Trophoblast cell (in vitro differentiated cells and primary cell): ENCODE data around the gene VSTM4.

Experiments
- DNase-seq, 2 donors: peaks; one replicate each; pipeline ENCODE4 v3.0.0-alpha.2; 2016
- H2AFZ ChIP-seq: 2 replicates; pipeline ENCODE4 v1.6.1; 2013; ENCODE audit warnings: low read length, moderate library complexity, mild to moderate bottlenecking; ENCODE audit not compliant: insufficient read depth, poor library complexity
- H2AK5ac ChIP-seq: 2 replicates; pipeline ENCODE4 v1.6.1; 2013; ENCODE audit warnings: mild to moderate bottlenecking, low read length
- H2BK120ac ChIP-seq: 2 replicates; pipeline ENCODE4 v1.6.1; 2013; ENCODE audit warnings: low read length, mild to moderate bottlenecking, moderate library complexity; ENCODE audit not compliant: insufficient read depth, poor library complexity
- H2BK12ac ChIP-seq: 2 replicates; pipeline ENCODE4 v1.6.1; 2013; ENCODE audit warnings: mild to moderate bottlenecking, low read length, moderate library complexity
- H2BK5ac ChIP-seq: 2 replicates; pipeline ENCODE4 v1.6.1; 2013; ENCODE audit warnings: low read length, low read depth, moderate library complexity, mild to moderate bottlenecking; ENCODE audit not compliant: poor library complexity
- H3K14ac ChIP-seq: 2 replicates; pipeline ENCODE4 v1.6.1; 2013; ENCODE audit warnings: mild to moderate bottlenecking, low read length
- H3K18ac ChIP-seq: 2 replicates; pipeline ENCODE4 v1.6.1; 2013; ENCODE audit warnings: mild to moderate bottlenecking, low read length
- H3K23ac ChIP-seq: 2 replicates; pipeline ENCODE4 v1.6.1; 2013; ENCODE audit warnings: low read length
- H3K27ac ChIP-seq: 2 replicates; pipeline ENCODE4 v1.5.1; 2013; ENCODE audit warnings: low read depth, mild to moderate bottlenecking, inconsistent platforms, low read length, moderate library complexity
- H3K27me3 ChIP-seq: 2 replicates; pipeline ENCODE4 v1.6.1; 2013; ENCODE audit warnings: inconsistent platforms, mild to moderate bottlenecking, low read length, moderate library complexity; ENCODE audit not compliant: insufficient read depth
- H3K36me3 ChIP-seq, 2 experiments: 1 replicate in 1 of 2; 2 replicates in 1 of 2; pipeline ENCODE4 v1.6.1; 2013; ENCODE audit warnings: low read length in 2 of 2, mild to moderate bottlenecking in 2 of 2, moderate library complexity in 1 of 2; ENCODE audit not compliant: insufficient read depth in 2 of 2, control insufficient read depth in 1 of 2
- H3K4ac ChIP-seq: 2 replicates; pipeline ENCODE4 v1.6.1; 2013; ENCODE audit warnings: low read depth, mild to moderate bottlenecking, low read length, moderate library complexity
- H3K4me1 ChIP-seq, 2 experiments: 1 replicate in 1 of 2; 2 replicates in 1 of 2; pipeline ENCODE4 v1.6.1; 2013; ENCODE audit warnings: low read length in 2 of 2, mild to moderate bottlenecking in 2 of 2, moderate library complexity in 1 of 2; ENCODE audit not compliant: insufficient read depth in 2 of 2, control insufficient read depth in 1 of 2
- H3K4me2 ChIP-seq: 2 replicates; pipeline ENCODE4 v1.6.1; 2013; ENCODE audit warnings: inconsistent platforms, mild to moderate bottlenecking, low read length, moderate library complexity
- H3K4me3 ChIP-seq: 2 replicates; pipeline ENCODE4 v1.5.1; 2013; ENCODE audit warnings: mild to moderate bottlenecking, low read depth, low read length, inconsistent platforms
- H3K79me1 ChIP-seq: one replicate; pipeline ENCODE4 v1.6.1; 2013; ENCODE audit warnings: low read length
- H3K79me2 ChIP-seq: 2 replicates; pipeline ENCODE4 v1.6.1; 2013; ENCODE audit warnings: low read length, mild to moderate bottlenecking; ENCODE audit not compliant: control insufficient read depth, insufficient read depth, poor library complexity
- H3K9ac ChIP-seq: 2 replicates; pipeline ENCODE4 v1.6.1; 2013; ENCODE audit warnings: mild to moderate bottlenecking, low read length
- H3K9me3 ChIP-seq: 2 replicates; pipeline ENCODE4 v1.6.1; 2013; ENCODE audit warnings: low read depth, mild to moderate bottlenecking, control low read depth, inconsistent platforms, low read length; ENCODE audit not compliant: insufficient read depth
- H4K12ac ChIP-seq: 2 replicates; pipeline ENCODE4 v1.6.1; 2013; ENCODE audit warnings: low read depth, mild to moderate bottlenecking, low read length, moderate library complexity
- H4K8ac ChIP-seq: 2 replicates; pipeline ENCODE4 v1.6.1; 2013; ENCODE audit warnings: low read depth, mild to moderate bottlenecking, low read length, moderate library complexity
- H4K91ac ChIP-seq: one replicate; pipeline ENCODE4 v1.6.1; 2013; ENCODE audit warnings: low read depth, mild to moderate bottlenecking, low read length, moderate library complexity
- WGBS: extraction: QIAGEN DNeasy Blood & Tissue Kit; methylation state at CpG from one replicate; pipeline ENCODE4 v1.1.7; 2013; ENCODE audit warnings: missing lambda C conversion rate; ENCODE audit not compliant: insufficient read length, insufficient coverage; ENCODE audit errors: extremely low coverage; 5-methylcytosine and 5-hydroxymethylcytosine counted together

VSTM4 gene

DNA sequence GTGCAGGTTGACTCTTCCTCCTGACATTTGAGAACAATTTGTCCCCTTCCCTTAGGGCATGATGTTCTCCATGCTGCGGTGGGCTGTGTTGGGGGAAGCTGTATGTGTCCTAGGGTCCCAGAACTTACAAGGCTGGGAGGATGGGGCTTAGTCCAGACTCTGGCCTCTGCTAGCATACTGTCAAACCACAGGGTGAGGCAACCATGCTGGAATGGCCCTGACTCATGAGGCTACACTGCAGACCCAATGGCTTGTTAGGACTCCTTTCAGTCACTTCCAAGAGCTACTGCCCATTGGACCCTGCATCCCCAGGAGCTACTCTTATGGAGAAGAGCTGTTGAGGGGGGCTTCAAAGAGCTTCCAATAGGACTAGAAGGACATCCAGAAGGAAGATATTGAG lies 38.6 kb upstream of the VSTM4 start:
- Histone ChIP-seq H4K91ac (no peak overlapping the region), H2AFZ (no peak overlapping the region), H2BK5ac (no peak overlapping the region), H3K23ac (no peak overlapping the region), H3K4me2 (no peak overlapping the region), H2AK5ac (no peak overlapping the region), H3K79me1 (no peaks in the 10 kb centered on the region), H3K27ac (no peak overlapping the region), H3K9ac (no peak overlapping the region), H3K4ac (no peak overlapping the region), H4K8ac (no peak overlapping the region), H3K27me3 (no peaks in the 10 kb centered on the region), H3K18ac (no peak overlapping the region), H3K9me3 (no peaks in the 10 kb centered on the region), H3K4me1 (no peaks in the 10 kb centered on the region), H3K14ac (no peak overlapping the region), H3K4me3 (no peak overlapping the region), H3K79me2 (no peaks in the 10 kb centered on the region), H2BK120ac (no peak overlapping the region), H3K36me3 (no peaks in the 10 kb centered on the region), H2BK12ac (no peak overlapping the region), H4K12ac (no peak overlapping the region)
- no CpG with 5 or more reads among the region's 1 CpG for WGBS
- no peak for DNase-seq

DNA sequence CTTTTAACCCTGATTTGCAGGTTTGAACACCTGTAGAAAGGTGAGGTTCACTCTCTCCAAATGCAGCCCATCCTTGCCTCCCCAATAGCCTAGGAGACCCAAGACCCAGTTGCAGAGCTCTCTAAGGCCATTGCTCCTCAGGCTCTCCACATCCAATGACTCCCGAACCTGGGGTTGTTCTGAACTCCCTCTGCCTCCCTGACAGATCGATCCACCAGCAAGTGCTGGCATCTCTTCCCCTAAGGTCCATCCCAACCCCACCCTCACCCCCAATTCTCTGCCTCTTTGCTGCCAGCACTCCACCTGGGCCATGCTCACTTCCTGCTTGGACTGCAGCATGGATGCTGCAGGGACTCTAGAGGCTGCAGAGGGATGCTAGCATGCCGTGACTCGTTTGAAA lies 37.8 kb upstream of the VSTM4 start:
- no CpG with 5 or more reads among the region's 4 CpGs for WGBS

DNA sequence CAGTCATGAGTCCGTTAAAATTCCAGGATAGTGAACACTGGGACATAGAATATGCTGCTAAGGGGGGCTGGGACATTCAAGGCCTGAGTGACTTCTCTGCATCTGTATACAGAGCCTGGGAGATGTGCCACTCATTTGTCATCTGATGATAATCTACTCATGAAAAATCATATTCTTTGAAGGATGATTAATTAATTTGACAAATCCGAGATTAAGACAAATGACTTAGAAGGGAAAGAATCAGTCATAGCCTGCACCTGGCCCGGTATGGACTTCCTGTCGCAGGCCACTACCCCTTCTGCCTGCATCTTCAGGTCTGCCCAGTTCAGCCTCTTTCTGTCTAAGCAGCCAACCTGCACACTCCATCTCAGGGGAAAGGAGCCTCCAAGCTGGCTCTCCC lies 37.3 kb upstream of the VSTM4 start:
- no peak overlapping the region for H3K4me3 ChIP-seq
- no peak overlapping the region for H4K12ac ChIP-seq
- H3K23ac ChIP-seq, result no peak overlapping the region
- no peak overlapping the region for H2BK5ac ChIP-seq
- H2AK5ac ChIP-seq, result no peak overlapping the region
- no peaks in the 10 kb centered on the region for H3K79me2 ChIP-seq
- no peaks in the 10 kb centered on the region for H3K9me3 ChIP-seq
- WGBS, result no CpG with 5 or more reads among the region's 4 CpGs
- H3K9ac ChIP-seq, result no peak overlapping the region
- no peak overlapping the region for H3K4me2 ChIP-seq
- no peaks in the 10 kb centered on the region for H3K79me1 ChIP-seq
- no peak overlapping the region for H4K91ac ChIP-seq
- H3K14ac ChIP-seq, result no peak overlapping the region
- no peaks in the 10 kb centered on the region for H3K36me3 ChIP-seq
- no peak overlapping the region for H2AFZ ChIP-seq
- no peak overlapping the region for H3K27ac ChIP-seq
- no peak for DNase-seq
- no peaks in the 10 kb centered on the region for H3K27me3 ChIP-seq
- no peaks in the 10 kb centered on the region for H3K4me1 ChIP-seq
- H2BK120ac ChIP-seq, result no peak overlapping the region
- H4K8ac ChIP-seq, result no peak overlapping the region
- H2BK12ac ChIP-seq, result no peak overlapping the region
- no peak overlapping the region for H3K4ac ChIP-seq
- no peak overlapping the region for H3K18ac ChIP-seq

More for the DNA sequence above, 37.8 kb upstream of the VSTM4 start:
- no peak for DNase-seq
- no peak overlapping the region for H2BK5ac ChIP-seq
- no peaks in the 10 kb centered on the region for H3K9me3 ChIP-seq
- no peak overlapping the region for H2AK5ac ChIP-seq
- no peaks in the 10 kb centered on the region for H3K79me1 ChIP-seq
- no peaks in the 10 kb centered on the region for H3K27me3 ChIP-seq
- no peak overlapping the region for H3K9ac ChIP-seq
- no peaks in the 10 kb centered on the region for H3K4me1 ChIP-seq
- no peak overlapping the region for H3K18ac ChIP-seq
- no peak overlapping the region for H2BK12ac ChIP-seq
- H4K91ac ChIP-seq, result no peak overlapping the region
- no peak overlapping the region for H2AFZ ChIP-seq
- H3K36me3 ChIP-seq, result no peaks in the 10 kb centered on the region
- no peak overlapping the region for H3K4me2 ChIP-seq
- no peak overlapping the region for H2BK120ac ChIP-seq
- H4K8ac ChIP-seq, result no peak overlapping the region
- H3K4ac ChIP-seq, result no peak overlapping the region
- no peak overlapping the region for H3K27ac ChIP-seq
- no peaks in the 10 kb centered on the region for H3K79me2 ChIP-seq
- no peak overlapping the region for H3K23ac ChIP-seq
- no peak overlapping the region for H3K4me3 ChIP-seq
- H4K12ac ChIP-seq, result no peak overlapping the region
- no peak overlapping the region for H3K14ac ChIP-seq

DNA sequence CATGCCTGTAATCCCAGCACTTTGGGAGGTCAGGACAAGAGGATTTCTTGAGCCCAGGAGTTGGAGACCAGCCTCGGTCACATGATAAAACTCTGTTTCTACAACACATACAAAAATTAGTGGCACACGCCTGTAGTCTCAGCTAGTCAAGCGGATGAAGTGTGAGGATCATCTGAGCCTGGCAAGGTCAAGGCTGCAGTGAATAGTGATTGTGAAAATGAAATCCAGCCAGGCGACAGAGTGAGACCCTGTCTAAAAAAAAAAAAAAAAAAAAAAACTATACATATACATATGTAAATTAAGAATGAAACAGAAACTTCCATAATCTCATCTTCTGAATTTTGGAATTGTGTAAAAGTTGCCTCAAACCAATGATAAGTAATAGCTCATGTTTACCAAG lies 36.7 kb upstream of the VSTM4 start:
- Histone ChIP-seq H4K12ac (no peak overlapping the region), H3K4me2 (no peak overlapping the region), H3K14ac (no peak overlapping the region), H3K27me3 (no peaks in the 10 kb centered on the region), H2BK12ac (no peak overlapping the region), H3K4ac (no peak overlapping the region), H2BK5ac (no peak overlapping the region), H3K79me2 (no peaks in the 10 kb centered on the region), H3K4me1 (no peaks in the 10 kb centered on the region), H2AFZ (no peak overlapping the region), H3K27ac (no peak overlapping the region), H3K9me3 (no peaks in the 10 kb centered on the region), H3K23ac (no peak overlapping the region), H3K79me1 (no peaks in the 10 kb centered on the region), H3K36me3 (no peaks in the 10 kb centered on the region), H3K9ac (no peak overlapping the region), H2BK120ac (no peak overlapping the region), H4K8ac (no peak overlapping the region), H3K18ac (no peak overlapping the region), H2AK5ac (no peak overlapping the region), H3K4me3 (no peak overlapping the region), H4K91ac (no peak overlapping the region)
- no peak for DNase-seq
- no CpG with 5 or more reads among the region's 4 CpGs for WGBS
